GM18867 (cell line): ENCODE measurements around the gene PRODH2.
"Not testable (repeated sequence)": the region's sequence is repeated elsewhere in the genome, so short reads cannot be mapped to it uniquely, and the experiment has no call there.

Source experiments
- ATAC-seq: cut with Tn5 transposase; IDR thresholded peaks from one replicate; pipeline ENCODE4 v1.9.1; 2021; ENCODE audit warnings: mild to moderate bottlenecking, moderate library complexity; ENCODE audit not compliant: unreplicated experiment

Gene PRODH2

GRCh38 chr19:35797663-35798062 lies 15.0 kb downstream of the PRODH2 start:
- ATAC-seq: no peak

- no peak for ATAC-seq
Observed at GRCh38 chr19:35796645-35797542, 15.8 kb downstream of the PRODH2 start.

- ATAC-seq: not testable (repeated sequence)
Observed at GRCh38 chr19:35795564-35795963, 17.1 kb downstream of the PRODH2 start.

GRCh38 chr19:35793381-35794165 lies 19.1 kb downstream of the PRODH2 start:
- no peak for ATAC-seq

GRCh38 chr19:35792888-35793287 lies 19.8 kb downstream of the PRODH2 start:
- no peak for ATAC-seq

- no peak for ATAC-seq
Observed at GRCh38 chr19:35792312-35792711, 20.3 kb downstream of the PRODH2 start.

- ATAC-seq: no peak
Observed at GRCh38 chr19:35791814-35792279, 20.8 kb downstream of the PRODH2 start.

- no peak for ATAC-seq
Observed at GRCh38 chr19:35790981-35791813, 21.4 kb downstream of the PRODH2 start.

GRCh38 chr19:35789978-35790944 lies 22.4 kb downstream of the PRODH2 start:
- ATAC-seq: no peak

GRCh38 chr19:35789195-35789977 lies 23.3 kb downstream of the PRODH2 start:
- ATAC-seq: no peak

- ATAC-seq: no peak
Observed at GRCh38 chr19:35788205-35788960, 24.3 kb downstream of the PRODH2 start.

- no peak for ATAC-seq
Observed at GRCh38 chr19:35787227-35787799, 25.3 kb downstream of the PRODH2 start.

- ATAC-seq: no peak
Observed at GRCh38 chr19:35786299-35787160, 26.1 kb downstream of the PRODH2 start.

- no peak for ATAC-seq
Observed at GRCh38 chr19:35785339-35785627, 27.4 kb downstream of the PRODH2 start.

GRCh38 chr19:35784503-35785338 lies 27.9 kb downstream of the PRODH2 start:
- no peak for ATAC-seq
